HUDEP-2 (cell line): ENCODE data around the gene SCN2B.
A peak's percentile ranks its signal among the peaks of the same experiment; 100 is the strongest.

Experiments used
- DNase-seq, 76 experiments: peaks; one replicate each; lab custom pipeline; 2025; ENCODE audit not compliant: unreplicated experiment in 76 of 76; lab: John Stamatoyannopoulos, UW

The SCN2B gene

DNA sequence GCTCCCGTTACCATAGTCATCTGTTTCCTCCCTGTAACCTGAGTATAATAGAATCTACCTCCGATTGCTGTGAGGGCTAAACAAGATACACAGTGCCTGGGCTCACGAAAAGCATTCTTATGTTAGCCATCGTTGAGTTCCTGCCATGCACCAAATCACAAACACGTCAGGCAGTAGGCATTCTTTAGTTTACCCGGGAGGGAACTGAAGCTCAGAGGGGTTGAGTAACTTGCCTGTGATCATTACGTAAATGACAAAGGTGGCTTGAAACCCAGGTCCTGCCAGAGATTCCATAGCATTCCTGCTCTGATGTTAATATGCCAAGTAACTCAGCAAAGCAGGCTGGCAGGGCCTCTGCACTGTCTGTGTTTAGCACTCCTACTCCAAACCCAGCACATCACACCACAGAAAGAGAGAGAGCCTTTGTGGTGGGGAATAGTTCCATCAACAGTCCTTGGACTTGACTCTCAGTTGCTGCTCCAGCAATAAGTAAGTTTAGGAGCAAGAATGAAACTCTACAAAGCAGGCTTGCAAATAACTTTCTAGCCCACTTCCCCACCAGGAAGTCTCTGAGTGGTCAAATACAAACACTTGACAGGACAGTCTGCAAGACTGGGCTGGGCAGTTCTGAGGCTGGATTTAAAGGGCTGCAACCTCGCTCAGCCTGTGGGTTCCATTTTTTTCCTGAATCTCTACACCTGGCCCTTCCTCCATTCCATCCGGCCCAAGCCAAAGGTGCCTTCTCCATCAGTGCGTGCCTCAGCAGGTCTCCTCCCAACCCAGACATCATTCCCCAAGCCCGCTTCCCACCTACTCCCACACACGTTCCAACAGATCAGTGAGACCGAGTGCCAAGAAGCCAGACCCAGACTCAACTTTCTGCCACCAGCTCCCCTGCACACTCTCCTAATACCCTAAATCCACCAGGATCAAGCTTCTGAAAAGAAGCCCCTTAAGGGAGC is 1.1 kb downstream of the SCN2B start:
- DNase-seq, result no peak

DNA sequence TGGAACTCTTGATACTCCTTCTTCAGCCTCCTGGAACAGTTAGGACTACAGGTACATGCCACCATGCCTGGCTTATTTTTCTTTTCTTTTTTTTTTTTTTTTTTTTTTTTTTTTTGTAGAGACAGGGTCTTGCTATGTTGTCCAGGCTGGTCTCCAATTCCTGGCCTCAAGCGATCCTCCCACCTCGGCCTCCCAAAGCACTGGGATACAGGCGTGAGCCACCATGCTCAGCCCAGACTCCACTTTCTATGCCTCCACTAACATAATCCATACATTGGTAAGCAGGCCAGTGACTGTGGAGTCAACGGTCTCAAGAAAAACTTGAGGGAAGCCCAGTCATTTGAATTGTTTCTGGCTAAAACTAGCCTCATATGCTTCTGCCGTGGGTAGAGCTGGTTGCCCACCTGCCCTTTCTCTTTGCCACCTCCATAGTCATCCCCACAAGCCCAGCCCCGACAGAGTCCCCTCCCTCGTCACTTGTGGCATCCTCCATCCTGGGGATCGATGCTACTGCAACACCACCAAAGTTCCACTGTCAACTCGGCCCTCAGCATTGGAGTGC is 2.4 kb downstream of the SCN2B start:
- DNase-seq, result no peak

DNA sequence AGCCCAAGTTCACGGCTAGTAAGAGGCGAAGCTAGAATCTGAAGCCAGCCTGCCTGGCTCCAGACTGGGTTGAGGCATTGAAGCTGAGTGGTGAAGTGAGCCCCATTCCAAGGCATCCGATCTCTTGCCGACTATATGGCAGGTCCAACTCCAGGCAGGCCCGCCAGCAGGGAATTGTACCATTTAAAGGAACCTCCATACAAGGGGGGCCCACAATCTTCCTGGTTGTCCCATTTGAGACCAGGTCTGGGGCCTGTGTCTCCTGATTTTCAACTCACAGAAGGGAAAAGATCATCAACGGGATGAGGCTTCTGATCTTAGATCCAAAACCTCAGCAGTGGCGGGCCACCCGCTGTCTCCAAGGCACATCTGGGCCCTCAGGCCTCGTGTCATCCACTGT is 4.1 kb downstream of the SCN2B start:
- DNase-seq, result no peak

DNA sequence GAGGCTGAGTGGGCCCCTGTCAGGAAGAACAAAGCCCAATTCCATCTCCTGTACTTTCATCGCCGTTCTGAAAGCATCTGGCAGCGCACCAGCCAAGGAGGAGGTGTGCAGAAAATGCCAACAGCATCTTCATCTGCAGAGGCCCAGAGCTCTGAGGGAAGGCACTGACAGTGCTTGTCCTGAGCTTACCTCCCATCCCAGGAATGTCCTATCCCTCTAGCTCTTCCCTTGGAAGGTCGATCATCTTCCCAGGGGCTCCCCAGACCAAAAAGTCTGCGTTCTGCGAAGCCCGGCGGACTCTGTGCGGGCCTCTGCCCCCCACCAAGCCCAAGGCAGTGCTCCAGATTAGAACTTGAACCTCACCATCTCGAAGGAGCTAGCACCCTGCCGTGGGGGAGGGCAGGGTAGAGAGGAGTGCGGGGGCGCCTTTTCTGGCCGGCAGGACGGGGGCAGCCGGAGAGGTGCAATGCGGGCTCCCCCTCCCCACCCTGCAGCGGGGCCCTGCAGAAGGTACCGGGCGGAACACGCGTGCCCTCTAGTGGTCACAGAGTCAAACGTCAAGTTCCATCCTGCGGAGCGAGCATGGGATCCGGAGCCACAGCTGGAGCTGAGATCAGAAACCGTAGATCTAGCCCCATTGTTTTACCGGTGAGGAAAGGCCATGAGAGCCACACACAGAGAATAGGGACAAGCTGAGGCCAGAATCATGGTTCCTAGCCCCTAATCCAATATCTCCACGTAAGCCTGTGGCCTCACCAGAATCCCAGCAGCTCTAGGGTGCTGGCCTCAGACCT is 5.0 kb downstream of the SCN2B start:
- peak in 53 of 76 experiments; percentile 4 to 71 (median 36) for DNase-seq

DNA sequence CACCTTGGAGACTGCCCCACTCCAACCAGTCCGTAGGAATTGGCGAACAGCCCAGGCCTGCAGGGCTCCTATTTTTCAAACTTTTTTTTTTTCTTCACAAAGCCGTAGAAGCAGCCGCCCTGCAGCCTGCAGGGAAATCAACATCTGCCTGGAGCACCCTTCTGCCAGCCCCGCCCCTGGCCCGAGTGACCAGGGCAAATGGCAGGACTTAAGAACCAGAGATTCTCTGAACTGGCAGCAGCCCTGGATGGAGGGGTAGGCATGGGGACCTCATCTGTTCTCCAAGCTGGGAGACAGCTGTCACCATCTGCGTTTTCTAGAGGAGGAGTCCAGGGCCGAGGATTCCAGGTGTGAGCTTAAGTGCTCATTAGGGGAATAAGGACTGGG is 5.6 kb downstream of the SCN2B start:
- no peak for DNase-seq

DNA sequence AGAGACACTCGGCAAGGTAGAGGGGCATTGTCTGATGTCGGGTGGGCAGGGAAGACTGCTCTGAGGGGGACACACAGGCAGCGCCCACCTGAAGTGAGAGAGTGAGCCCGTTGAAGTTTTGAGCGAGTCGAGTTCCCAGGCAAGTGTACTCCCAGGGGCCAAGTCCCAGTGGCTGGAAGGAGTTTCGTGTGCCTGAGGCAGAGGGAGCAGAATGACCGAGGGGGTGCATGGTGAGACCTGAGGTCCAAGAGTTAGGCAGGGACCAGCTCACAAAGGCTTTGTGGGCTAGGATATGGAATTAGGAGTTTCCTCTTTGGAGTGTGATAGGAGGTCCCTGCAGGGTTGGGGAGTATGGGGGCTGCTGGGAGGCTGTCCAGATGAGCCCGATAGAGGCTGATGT is 6.2 kb downstream of the SCN2B start:
- no peak for DNase-seq

DNA sequence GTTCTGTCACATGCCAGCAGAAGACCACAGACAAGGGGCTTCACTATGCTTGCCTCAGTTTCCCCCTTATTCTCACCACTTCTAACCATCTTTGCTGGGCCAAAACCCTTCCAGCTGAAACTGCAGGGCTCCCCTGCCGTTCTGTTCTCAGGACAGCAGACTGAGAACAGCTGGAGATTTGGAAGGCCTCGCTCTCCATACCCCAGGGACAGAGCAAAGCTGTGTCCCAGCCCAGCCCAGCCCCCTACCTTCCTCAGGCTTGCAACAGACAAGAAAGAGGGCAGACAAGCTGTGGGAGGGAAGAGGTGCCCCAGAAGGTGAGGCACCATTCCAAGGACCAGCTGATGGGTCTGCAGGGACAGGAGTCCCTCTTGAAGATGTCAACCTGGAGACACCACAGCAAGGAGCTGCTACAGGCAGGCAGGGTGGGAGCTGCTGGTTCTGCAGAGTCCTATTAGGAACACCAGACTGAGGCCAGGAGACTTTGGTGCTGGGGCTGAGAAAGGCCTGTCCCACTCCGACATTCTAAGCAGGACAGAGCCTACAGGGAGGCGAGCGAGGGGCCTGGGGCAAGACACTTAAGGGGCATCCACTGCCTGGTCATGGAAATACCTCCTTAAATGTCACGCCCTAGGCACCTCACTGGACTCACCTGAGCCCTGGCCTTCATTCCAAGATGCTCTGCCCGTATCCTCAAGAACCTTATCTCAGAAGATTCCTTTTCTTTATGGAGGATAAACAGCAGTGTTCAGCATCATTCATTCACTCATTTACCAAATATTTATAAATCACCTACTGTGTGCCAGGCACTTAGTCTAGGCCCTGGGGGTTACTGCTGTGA is 6.9 kb downstream of the SCN2B start:
- DNase-seq, result no peak

DNA sequence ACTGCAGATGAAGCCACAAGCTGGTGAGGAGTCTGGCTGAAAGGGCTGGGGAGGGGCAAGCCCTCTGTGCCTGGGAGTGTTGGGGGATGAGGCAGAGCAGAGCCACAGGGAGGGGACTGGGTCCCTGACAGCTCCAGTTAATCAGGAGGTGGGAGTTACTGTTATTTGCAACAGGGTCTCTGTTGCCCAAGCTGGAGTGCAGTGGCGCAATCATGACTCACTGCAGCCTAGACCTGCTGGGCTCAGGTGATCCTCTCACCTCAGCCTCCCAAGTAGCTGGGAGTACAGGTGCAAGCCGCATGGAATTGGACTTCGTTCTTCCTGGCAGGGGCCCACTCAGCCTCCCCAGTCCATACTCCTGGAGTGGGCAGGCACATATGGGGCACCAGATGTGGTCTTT is 7.7 kb downstream of the SCN2B start:
- DNase-seq, result no peak

DNA sequence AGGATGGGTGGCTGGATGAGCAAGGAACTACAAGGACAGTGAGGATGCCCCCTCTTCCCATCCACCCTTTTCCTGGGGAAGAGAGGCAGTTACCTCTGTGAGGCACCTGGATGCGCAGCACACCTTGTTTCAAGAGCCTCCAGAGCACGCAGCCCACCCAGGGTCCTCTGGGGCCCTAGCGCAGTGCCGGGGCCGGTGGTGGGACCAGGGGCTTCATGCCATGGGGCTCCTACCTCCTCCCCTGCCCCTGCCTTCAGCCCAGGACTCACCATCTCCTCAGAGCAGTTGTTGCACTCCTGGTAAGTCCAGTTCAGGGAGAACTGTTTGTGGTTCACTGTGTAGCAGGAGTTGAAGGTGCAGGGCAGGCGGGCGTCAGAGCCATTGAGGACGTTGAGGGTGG is 8.1 kb downstream of the SCN2B start:
- DNase-seq, result no peak

DNA sequence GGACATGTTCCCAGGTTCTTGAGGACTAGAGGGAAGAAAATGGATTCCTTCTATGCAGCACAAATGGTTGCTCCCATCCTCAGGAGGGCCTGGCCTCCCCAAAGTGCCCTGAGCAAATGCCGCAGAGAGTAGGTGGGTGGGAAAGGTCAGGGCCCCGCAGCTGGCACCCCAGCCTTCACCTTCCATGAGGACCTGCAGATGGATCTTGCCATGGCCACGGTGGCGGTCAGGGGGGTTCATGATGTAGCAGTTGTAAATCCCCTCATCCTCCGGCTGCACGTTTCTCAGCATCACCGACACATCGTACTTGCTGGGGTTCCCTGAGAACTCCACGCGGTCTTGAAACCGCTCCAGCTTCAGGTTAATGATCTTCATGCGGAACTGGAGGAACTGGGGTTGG is 8.5 kb downstream of the SCN2B start:
- DNase-seq, result no peak

DNA sequence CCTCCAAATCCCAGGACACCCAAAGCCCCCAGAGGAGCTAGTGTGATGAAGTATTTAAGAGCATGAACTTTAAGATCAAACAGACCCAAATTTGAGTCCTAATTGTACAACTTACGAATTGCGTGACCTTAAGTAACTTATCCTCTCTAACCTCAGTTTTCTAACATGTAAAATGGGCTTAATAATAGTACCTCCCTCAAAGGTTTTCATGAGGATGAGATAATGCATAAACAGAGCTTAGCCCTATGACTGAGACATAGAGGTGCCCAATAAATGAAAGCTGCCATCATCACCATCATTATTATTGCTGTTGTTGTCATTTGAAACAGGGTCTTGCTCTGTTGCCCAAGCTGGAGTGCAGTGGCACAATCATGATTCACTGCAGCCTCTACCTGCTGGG is 9.2 kb downstream of the SCN2B start:
- DNase-seq, result no peak

DNA sequence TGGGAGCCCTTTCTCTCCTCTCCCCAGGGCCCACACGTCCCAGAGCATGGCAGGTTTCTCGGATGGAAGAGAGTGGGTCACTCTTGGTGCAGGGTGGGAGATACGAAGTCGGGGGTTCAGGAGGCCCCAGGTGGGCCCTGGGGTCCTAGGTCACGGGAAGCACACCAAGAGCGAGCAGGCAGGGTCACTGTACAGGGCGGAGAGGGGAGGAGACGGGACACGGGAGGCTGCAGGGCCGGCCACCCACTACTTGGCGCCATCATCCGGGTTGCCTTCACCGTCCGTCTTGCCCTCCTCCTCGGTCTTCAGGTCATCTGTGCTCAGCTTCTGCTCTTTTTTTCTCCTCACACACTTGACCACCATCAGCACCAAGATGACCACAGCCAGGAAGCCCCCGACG is 9.8 kb downstream of the SCN2B start:
- no peak for DNase-seq

DNA sequence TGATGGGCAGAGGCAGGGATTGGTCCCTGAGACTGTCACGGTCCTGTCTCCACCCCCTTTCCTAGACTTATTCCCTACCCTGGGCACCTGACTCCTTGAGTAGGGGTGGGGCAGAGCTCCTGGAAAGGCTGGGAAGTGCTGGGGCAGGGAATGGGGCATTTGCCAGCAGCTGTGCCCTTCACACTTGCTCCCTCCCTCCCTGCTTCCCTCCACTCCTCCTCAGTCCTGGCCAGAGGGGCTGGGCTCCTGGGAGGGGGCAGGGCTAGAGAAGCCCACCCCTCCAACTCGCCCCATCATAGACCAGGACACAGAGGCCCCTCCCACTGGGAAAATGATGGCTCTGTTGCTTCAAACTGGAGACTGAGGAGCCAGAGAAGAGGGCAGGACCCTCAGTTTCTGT is 11.6 kb downstream of the SCN2B start:
- no peak for DNase-seq

DNA sequence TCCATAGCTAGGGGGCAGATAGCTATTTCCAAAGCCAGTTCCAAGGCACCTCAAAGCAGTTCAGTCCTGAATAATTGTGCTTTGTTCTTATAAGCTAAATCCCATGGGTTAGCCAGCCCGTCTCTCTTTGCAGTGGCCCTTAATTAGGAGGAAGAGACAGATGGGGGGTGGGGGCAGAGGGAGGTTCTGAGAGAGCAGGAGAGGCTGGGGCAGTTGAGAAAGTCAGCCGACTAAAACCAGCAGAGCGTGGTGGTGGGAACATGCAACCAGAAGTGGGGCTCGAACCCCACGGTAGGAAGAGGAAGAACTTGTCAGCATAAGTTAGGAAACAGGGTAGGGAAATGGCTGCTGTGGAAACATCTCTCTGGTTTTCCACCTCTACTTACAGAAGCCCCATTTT is 12.9 kb downstream of the SCN2B start:
- DNase-seq, result no peak

DNA sequence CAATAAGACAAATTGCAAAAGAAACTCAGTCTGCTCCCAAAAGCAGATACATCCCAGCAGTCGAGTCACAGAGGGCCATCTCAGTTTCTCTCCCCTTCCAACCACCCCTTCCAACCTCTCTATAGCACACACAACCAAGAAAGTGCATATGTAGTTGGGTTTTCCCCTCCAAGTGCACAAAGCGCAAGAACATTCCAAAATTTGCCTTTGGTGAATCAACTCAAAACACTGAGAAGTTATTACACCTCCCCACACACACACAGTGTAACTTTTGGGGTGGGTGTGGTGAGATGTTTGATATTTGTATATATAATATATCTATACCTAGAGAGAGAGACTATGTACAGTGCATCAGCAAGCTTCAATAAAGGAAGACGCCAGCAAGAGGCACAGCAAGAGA is 13.6 kb downstream of the SCN2B start:
- no peak for DNase-seq

DNA sequence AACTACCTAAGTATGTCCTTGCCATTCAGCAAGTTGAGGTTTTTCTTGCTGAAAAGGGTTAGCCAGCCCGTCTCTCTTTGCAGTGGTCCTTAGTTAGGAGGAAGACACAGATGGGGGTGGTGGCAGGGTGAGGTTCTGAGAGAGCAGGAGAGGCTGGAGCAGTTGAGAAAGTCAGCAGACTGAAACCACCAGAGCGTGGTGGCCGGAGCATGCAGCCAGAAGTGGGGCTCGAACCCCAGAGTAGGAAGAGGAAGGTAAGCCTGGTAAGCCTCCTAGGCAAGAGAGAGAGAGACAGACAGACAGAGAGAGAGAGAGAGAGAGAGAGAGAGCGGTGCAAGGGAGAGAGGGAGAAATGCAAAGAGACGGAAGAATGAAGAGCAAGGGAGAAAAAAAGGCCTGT is 14.7 kb downstream of the SCN2B start:
- DNase-seq, result no peak

DNA sequence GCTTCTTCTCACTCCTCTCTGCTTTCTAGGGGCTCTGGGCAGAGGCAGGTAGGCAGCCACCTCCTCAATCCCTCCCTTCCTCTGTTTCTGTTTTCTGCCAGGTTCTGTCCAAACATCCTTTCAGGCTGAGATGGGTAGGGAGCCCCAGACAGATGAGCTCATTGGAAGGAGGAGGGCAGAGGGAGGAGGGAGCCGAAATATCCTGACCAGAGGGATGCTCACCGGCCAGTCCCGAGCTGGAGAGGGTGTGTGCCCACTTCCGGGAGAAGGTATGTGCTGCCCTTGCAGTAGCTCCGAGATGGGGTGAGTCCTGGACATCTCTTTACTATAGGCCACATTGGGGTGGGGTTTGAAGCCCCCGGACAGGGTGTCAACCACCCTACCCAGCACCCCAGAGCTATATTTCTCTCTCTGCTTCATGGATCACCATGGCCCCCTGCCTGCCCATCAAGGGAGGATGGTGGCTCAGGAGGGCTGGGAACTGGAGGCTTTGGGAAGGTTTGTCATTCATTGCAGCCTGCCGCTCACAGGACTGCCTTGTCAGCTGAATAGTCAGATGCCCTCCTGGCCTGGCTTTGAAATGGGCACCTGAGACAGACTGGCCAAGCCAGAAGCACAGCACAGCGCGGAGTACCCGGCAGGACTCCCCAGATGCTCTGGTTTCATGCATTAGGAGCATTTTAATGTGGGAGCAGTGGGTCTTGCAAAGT is 19.1 kb downstream of the SCN2B start:
- no peak for DNase-seq

DNA sequence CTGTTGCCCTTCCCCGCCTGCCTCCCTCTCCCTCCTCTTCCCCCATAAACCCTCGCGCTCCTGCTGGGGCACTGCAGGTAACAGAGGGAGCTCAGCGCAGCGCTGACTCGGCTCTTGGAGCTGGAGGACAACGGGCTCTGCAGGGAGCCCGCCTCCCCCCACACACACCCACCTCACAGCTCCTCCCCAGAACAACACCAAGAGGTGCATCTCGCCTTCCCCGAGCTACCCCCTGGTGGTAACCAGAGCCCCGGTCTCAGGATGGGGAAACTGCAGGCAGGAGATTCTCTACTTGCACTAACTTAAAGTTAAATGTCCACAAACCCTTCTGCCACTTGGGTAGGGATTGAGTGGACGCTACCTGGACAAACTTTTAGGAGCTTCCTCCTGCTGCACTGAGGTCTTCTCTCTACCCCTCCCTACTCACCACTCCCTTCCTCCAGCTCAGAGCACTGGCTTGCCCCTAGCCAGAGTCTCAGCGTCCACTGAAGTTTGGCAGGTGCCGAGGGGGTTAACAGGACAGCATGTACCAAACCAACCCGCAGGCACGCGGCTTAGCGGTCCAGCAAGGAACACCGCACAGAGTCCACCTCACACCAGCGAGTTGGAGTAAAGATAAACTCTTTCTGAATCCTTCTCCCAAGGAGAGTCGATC is 19.8 kb downstream of the SCN2B start:
- no peak for DNase-seq

DNA sequence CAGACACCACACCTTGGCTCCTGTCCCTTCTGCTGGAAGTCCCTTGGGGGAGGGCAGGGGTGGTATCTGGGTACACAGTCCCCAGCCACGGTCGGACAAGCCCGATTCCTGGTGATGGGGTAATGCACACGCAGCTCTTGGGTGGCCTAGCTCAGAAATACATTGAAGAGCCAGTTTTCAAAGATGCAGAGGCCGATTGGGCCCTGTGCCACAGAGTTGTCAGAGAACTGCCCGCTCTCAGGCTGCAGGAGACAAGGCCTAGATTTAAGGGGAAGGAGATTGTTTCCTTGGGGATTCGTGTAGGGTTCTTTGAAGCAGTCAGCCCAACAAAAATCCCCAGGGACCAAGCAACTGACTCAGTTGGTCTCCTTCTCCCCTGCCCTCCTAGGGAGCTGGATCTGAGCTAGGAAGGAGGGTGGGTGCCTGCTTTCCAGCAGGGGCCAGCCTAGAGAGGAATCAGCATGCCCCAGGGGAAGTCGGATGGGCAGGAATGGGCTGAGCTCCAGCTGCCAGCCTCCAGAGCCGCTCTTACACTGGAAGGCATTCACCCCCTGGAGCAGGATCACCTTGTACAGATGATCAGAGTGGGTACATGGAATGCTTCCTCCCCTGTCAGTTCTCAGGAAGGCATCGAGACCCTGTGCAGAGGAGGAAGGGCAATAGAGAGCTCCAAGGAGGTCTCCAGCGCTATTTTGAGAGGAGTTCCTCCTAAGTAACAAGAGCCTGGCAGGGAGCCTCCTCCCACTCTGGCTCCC is 20.5 kb downstream of the SCN2B start:
- no peak for DNase-seq
